ENCODE results near the gene CKS2. TPM values are rescaled to one million over a fixed set of nuclear protein-coding genes. Genes with fewer than 3 reads are reported as not detected.
"Not testable (repeated sequence)": the region's sequence is repeated elsewhere in the genome, so short reads cannot be mapped to it uniquely, and the experiment has no call there.

Gene CKS2
- total and polyA plus RNA-seq, 5 experiments from 2014 or later: 4.8 to 13.6 (median 7.0) TPM

GRCh38 chr9:89340332-89340731 lies 29.3 kb downstream of the CKS2 start:
- Mint-ChIP-seq H3K27ac (peak overlapping the region in 5 of 10 donors; percentile 2 to 54 (median 33)), H3K36me3 (peaks cover 24 to 99% (median 45%) of the 10 kb centered on the region in 3 donors), H3K4me3 (no peak overlapping the region), H3K4me1 (peaks cover 2 to 23% (median 10%) of the 10 kb centered on the region in 4 donors), H3K27me3 (no peaks in the 10 kb centered on the region), H3K9me3 (peaks cover 0 to 2% (median 0%) of the 10 kb centered on the region in 9 donors)
- POLR2A ChIA-PET: no interaction called here
- no peak for ATAC-seq
- no peak for DNase-seq

GRCh38 chr9:89342213-89342612 lies 31.2 kb downstream of the CKS2 start:
- POLR2A ChIA-PET: no interaction called here
- Mint-ChIP-seq H3K36me3 (peaks cover 24 to 100% (median 49%) of the 10 kb centered on the region in 3 donors), H3K4me1 (peaks cover 2 to 29% (median 14%) of the 10 kb centered on the region in 4 donors), H3K4me3 (no peak overlapping the region), H3K27me3 (no peaks in the 10 kb centered on the region), H3K9me3 (peaks cover 0 to 2% (median 0%) of the 10 kb centered on the region in 9 donors), H3K27ac (peak overlapping the region in 1 of 10 donors; percentile 59)
- DNase-seq (no peak), ATAC-seq (no peak)

- Mint-ChIP-seq H3K27ac (peak overlapping the region in 1 of 10 donors; percentile 35), H3K9me3 (peaks cover 0 to 2% (median 0%) of the 10 kb centered on the region in 9 donors), H3K4me3 (no peak overlapping the region), H3K36me3 (peaks cover 24 to 99% (median 49%) of the 10 kb centered on the region in 3 donors), H3K27me3 (no peaks in the 10 kb centered on the region), H3K4me1 (peaks cover 2 to 23% (median 12%) of the 10 kb centered on the region in 4 donors)
- POLR2A ChIA-PET: interaction anchor here (1.1 kb wide), 1 partner anchor 33 kb away, joined by 3 read pairs; no protein-coding TSS in a partner anchor
- no peak for ATAC-seq
- DNase-seq: no peak
Measured at GRCh38 chr9:89342948-89343347, 32.0 kb downstream of the CKS2 start.

GRCh38 chr9:89343812-89344211 lies 32.8 kb downstream of the CKS2 start:
- not testable (repeated sequence) for H3K27me3 Mint-ChIP-seq, H3K9me3 Mint-ChIP-seq, ATAC-seq, H3K4me3 Mint-ChIP-seq, DNase-seq
- H3K36me3 Mint-ChIP-seq: peaks cover 24 to 99% (median 47%) of the 10 kb centered on the region in 3 donors
- H3K27ac Mint-ChIP-seq: peak overlapping the region in 1 of 10 donors; percentile 63
- POLR2A ChIA-PET: interaction anchor here (0.5 to 1.1 kb wide), 2 partner anchors 9 to 34 kb away, joined by 3 to 4 read pairs; no protein-coding TSS in a partner anchor
- H3K4me1 Mint-ChIP-seq: peaks cover 0 to 23% (median 11%) of the 10 kb centered on the region in 4 donors

GRCh38 chr9:89345476-89345875 lies 34.5 kb downstream of the CKS2 start:
- DNase-seq (no peak), ATAC-seq (no peak)
- peaks cover 0 to 23% (median 12%) of the 10 kb centered on the region in 4 donors for H3K4me1 Mint-ChIP-seq
- H3K9me3 Mint-ChIP-seq: peaks cover 0 to 2% (median 0%) of the 10 kb centered on the region in 9 donors
- POLR2A ChIA-PET: no interaction called here
- H3K27ac Mint-ChIP-seq: peak overlapping the region in 4 of 10 donors; percentile 20 to 65 (median 41)
- no peaks in the 10 kb centered on the region for H3K27me3 Mint-ChIP-seq
- H3K36me3 Mint-ChIP-seq: peaks cover 21 to 99% (median 51%) of the 10 kb centered on the region in 3 donors
- H3K4me3 Mint-ChIP-seq: no peak overlapping the region

- no peaks in the 10 kb centered on the region for H3K27me3 Mint-ChIP-seq
- ATAC-seq (no peak), DNase-seq (no peak)
- POLR2A ChIA-PET: no interaction called here
- H3K4me3 Mint-ChIP-seq: no peak overlapping the region
- H3K27ac Mint-ChIP-seq: peak overlapping the region in 1 of 10 donors; percentile 55
- peaks cover 14 to 99% (median 45%) of the 10 kb centered on the region in 3 donors for H3K36me3 Mint-ChIP-seq
- H3K4me1 Mint-ChIP-seq: peaks cover 6 to 25% (median 19%) of the 10 kb centered on the region in 4 donors
- H3K9me3 Mint-ChIP-seq: peaks cover 0 to 2% (median 0%) of the 10 kb centered on the region in 9 donors
Measured at GRCh38 chr9:89346696-89347095, 35.7 kb downstream of the CKS2 start.

GRCh38 chr9:89347651-89348050 lies 36.7 kb downstream of the CKS2 start:
- Mint-ChIP-seq H3K9me3 (no peaks in the 10 kb centered on the region), H3K4me3 (no peak overlapping the region), H3K36me3 (peaks cover 5 to 99% (median 35%) of the 10 kb centered on the region in 3 donors), H3K27me3 (no peaks in the 10 kb centered on the region), H3K27ac (peak overlapping the region in 1 of 10 donors; percentile 55), H3K4me1 (peaks cover 16 to 35% (median 27%) of the 10 kb centered on the region in 4 donors)
- POLR2A ChIA-PET: no interaction called here
- ATAC-seq (no peak), DNase-seq (no peak)

GRCh38 chr9:89349607-89350006 lies 38.6 kb downstream of the CKS2 start:
- H3K36me3 Mint-ChIP-seq: peaks cover 0 to 99% (median 18%) of the 10 kb centered on the region in 3 donors
- peaks cover 21 to 34% (median 29%) of the 10 kb centered on the region in 4 donors for H3K4me1 Mint-ChIP-seq
- POLR2A ChIA-PET: no interaction called here
- H3K27ac Mint-ChIP-seq: peak overlapping the region in 1 of 10 donors; percentile 4
- DNase-seq (no peak), ATAC-seq (no peak)
- H3K27me3 Mint-ChIP-seq: no peaks in the 10 kb centered on the region
- no peak overlapping the region for H3K4me3 Mint-ChIP-seq
- H3K9me3 Mint-ChIP-seq: no peaks in the 10 kb centered on the region

GRCh38 chr9:89350988-89351557 lies 40.1 kb downstream of the CKS2 start:
- Mint-ChIP-seq H3K36me3 (peaks cover 0 to 99% (median 15%) of the 10 kb centered on the region in 3 donors), H3K9me3 (no peaks in the 10 kb centered on the region), H3K4me1 (peaks cover 20 to 31% (median 24%) of the 10 kb centered on the region in 4 donors), H3K27me3 (no peaks in the 10 kb centered on the region), H3K4me3 (no peak overlapping the region), H3K27ac (peak overlapping the region in 5 of 10 donors; percentile 27 to 82 (median 41))
- ATAC-seq (no peak), DNase-seq (no peak)
- POLR2A ChIA-PET: no interaction called here

- Mint-ChIP-seq H3K36me3 (peaks cover 0 to 99% (median 18%) of the 10 kb centered on the region in 3 donors), H3K27me3 (no peaks in the 10 kb centered on the region), H3K4me1 (peaks cover 18 to 31% (median 24%) of the 10 kb centered on the region in 4 donors), H3K4me3 (peak overlapping the region in 4 of 10 donors; percentile 8 to 32 (median 25)), H3K27ac (peak overlapping the region; percentile 5 to 88 (median 82)), H3K9me3 (no peaks in the 10 kb centered on the region)
- DNase-seq (no peak), ATAC-seq (no peak)
- POLR2A ChIA-PET: no interaction called here
Measured at GRCh38 chr9:89351584-89352300, 40.7 kb downstream of the CKS2 start.

GRCh38 chr9:89352451-89352850 lies 41.5 kb downstream of the CKS2 start:
- Mint-ChIP-seq H3K9me3 (no peaks in the 10 kb centered on the region), H3K27ac (peak overlapping the region; percentile 42 to 87 (median 82)), H3K27me3 (no peaks in the 10 kb centered on the region), H3K36me3 (peaks cover 0 to 99% (median 14%) of the 10 kb centered on the region in 3 donors), H3K4me1 (peaks cover 21 to 31% (median 26%) of the 10 kb centered on the region in 4 donors), H3K4me3 (peak overlapping the region in 2 of 10 donors; percentile 32 to 38)
- no peak for ATAC-seq
- POLR2A ChIA-PET: no interaction called here
- DNase-seq: no peak

- H3K27me3 Mint-ChIP-seq: no peaks in the 10 kb centered on the region
- no peaks in the 10 kb centered on the region for H3K9me3 Mint-ChIP-seq
- H3K4me3 Mint-ChIP-seq: peak overlapping the region in 2 of 10 donors; percentile 32 to 38
- DNase-seq (no peak), ATAC-seq (no peak)
- POLR2A ChIA-PET: no interaction called here
- peak overlapping the region; percentile 12 to 85 (median 72) for H3K27ac Mint-ChIP-seq
- H3K36me3 Mint-ChIP-seq: peaks cover 0 to 100% (median 14%) of the 10 kb centered on the region in 3 donors
- peaks cover 21 to 36% (median 27%) of the 10 kb centered on the region in 4 donors for H3K4me1 Mint-ChIP-seq
Measured at GRCh38 chr9:89352874-89353649, 42.1 kb downstream of the CKS2 start.
